Endothelial cell (in vitro differentiated cells): ENCODE data around the gene FMN1. TPM values are rescaled to one million over a fixed set of nuclear protein-coding genes. Genes with fewer than 3 reads are reported as not detected.

Source experiments
- DNase-seq: peaks from one replicate; pipeline ENCODE4 v3.0.0; 2021; ENCODE audit warnings: low spot score
- H3K27ac Mint-ChIP-seq: one replicate; pipeline ENCODE4 v1.8.0; 2021; ENCODE audit warnings: mixed read lengths, inconsistent platforms; ENCODE audit not compliant: unreplicated experiment
- H3K27me3 Mint-ChIP-seq: one replicate; pipeline ENCODE4 v1.8.0; 2021; ENCODE audit warnings: mild to moderate bottlenecking, moderate library complexity, mixed read lengths, inconsistent platforms; ENCODE audit not compliant: unreplicated experiment
- H3K36me3 Mint-ChIP-seq: one replicate; pipeline ENCODE4 v1.8.0; 2021; ENCODE audit warnings: mild to moderate bottlenecking, low read depth, mixed read lengths, inconsistent platforms; ENCODE audit not compliant: unreplicated experiment
- H3K4me1 Mint-ChIP-seq: one replicate; pipeline ENCODE4 v1.8.0; 2021; ENCODE audit warnings: mild to moderate bottlenecking, mixed read lengths, inconsistent platforms; ENCODE audit not compliant: unreplicated experiment
- H3K4me3 Mint-ChIP-seq: one replicate; pipeline ENCODE4 v1.8.0; 2021; ENCODE audit warnings: mild to moderate bottlenecking, mixed read lengths, inconsistent platforms; ENCODE audit not compliant: unreplicated experiment
- H3K9me3 Mint-ChIP-seq: one replicate; pipeline ENCODE4 v1.8.0; 2021; ENCODE audit warnings: mixed read lengths, inconsistent platforms; ENCODE audit not compliant: unreplicated experiment
- total RNA-seq: library from RNA; stranded (reverse); fragmentation: NEBNext Ultra II Directional; extraction: Animal tissue kit (Norgen Biotek cat#: 25700); gene quantifications from one replicate; pipeline ENCODE4 v1.2.1, GENCODE V29; 2021; ENCODE audit not compliant: unreplicated experiment
- TF ChIP-seq, protein P1 (sequence below): fragments of 200-600 bp; sonication (generic); IDR thresholded peaks from one replicate; pipeline ENCODE4 v1.5.0; 2021; ENCODE audit warnings: antibody characterized with exemption; ENCODE audit not compliant: unreplicated experiment

Gene FMN1
- total RNA-seq, 1 donor from 2014 or later: 1.3 TPM

DNA sequence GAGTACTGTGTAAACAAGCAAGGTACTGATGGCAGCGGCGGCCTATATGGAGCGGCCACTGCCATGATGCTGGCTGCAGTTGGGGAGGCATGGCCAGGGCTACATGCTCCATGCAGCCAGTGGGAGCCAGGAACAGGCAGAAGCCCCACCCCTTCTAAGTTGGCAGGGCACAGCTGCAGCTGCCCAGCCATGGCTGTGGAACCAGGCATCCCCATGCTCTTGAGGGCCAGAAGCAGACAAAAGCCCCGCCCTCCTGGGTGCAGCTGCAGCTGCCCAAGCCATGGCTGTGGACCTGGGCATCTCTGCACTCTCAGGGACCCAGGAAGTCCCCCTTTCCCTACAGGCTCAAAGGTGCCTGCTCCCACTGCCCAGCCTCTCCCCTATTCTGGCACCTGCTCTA lies 150.9 kb downstream of the FMN1 start:
- TF ChIP-seq, protein P1, sequence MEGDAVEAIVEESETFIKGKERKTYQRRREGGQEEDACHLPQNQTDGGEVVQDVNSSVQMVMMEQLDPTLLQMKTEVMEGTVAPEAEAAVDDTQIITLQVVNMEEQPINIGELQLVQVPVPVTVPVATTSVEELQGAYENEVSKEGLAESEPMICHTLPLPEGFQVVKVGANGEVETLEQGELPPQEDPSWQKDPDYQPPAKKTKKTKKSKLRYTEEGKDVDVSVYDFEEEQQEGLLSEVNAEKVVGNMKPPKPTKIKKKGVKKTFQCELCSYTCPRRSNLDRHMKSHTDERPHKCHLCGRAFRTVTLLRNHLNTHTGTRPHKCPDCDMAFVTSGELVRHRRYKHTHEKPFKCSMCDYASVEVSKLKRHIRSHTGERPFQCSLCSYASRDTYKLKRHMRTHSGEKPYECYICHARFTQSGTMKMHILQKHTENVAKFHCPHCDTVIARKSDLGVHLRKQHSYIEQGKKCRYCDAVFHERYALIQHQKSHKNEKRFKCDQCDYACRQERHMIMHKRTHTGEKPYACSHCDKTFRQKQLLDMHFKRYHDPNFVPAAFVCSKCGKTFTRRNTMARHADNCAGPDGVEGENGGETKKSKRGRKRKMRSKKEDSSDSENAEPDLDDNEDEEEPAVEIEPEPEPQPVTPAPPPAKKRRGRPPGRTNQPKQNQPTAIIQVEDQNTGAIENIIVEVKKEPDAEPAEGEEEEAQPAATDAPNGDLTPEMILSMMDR: no peak
- Mint-ChIP-seq H3K4me1 (no peaks in the 10 kb centered on the region), H3K27me3 (peaks cover 3% of the 10 kb centered on the region), H3K4me3 (no peak overlapping the region), H3K9me3 (no peaks in the 10 kb centered on the region), H3K36me3 (no peaks in the 10 kb centered on the region), H3K27ac (no peak overlapping the region)
- DNase-seq: no peak

DNA sequence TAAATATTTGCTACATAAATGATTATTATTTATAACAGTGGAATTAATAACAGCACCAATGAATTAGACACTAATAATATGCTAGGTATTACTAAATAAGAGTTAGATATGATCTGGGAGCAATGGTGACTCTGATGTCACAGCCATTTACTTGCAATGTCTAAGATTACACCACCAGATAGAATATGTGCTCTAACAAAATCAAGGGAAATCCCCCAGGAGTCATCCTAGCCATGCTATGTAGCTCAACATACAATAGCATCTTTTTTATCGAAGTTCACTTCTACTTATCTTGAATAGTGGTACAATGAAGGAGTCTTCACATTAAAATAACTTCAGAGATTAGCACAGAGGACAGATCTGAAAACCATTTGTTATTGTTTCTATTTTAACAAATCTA lies 154.0 kb downstream of the FMN1 start:
- peaks cover 3% of the 10 kb centered on the region for H3K27me3 Mint-ChIP-seq
- TF ChIP-seq, protein P1: no peak
- H3K36me3 Mint-ChIP-seq: no peaks in the 10 kb centered on the region
- DNase-seq: no peak
- H3K27ac Mint-ChIP-seq: no peak overlapping the region
- no peak overlapping the region for H3K4me3 Mint-ChIP-seq
- H3K4me1 Mint-ChIP-seq: no peaks in the 10 kb centered on the region
- no peaks in the 10 kb centered on the region for H3K9me3 Mint-ChIP-seq

DNA sequence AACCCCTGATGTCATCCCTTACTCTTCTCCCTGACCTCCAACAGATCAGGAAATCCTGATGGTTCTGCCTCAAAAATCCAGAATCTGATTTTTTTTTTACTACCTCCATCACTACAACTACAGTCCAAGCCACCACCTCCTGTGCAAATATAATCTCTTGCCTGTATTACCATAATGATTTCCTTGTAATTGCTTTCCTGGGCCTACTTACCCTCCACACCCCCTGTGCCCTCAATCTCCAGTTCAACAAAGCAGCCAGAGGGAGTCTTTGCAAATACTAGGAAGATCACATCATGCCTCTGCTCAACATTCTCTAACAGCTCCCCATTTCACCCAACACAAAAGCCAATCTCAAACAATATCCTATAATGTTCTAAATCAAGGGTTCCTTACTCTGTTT lies 159.9 kb downstream of the FMN1 start:
- H3K27me3 Mint-ChIP-seq: peaks cover 2% of the 10 kb centered on the region
- no peak overlapping the region for H3K4me3 Mint-ChIP-seq
- H3K36me3 Mint-ChIP-seq: no peaks in the 10 kb centered on the region
- TF ChIP-seq, protein P1: no peak
- H3K4me1 Mint-ChIP-seq: no peaks in the 10 kb centered on the region
- no peak for DNase-seq
- no peak overlapping the region for H3K27ac Mint-ChIP-seq
- no peaks in the 10 kb centered on the region for H3K9me3 Mint-ChIP-seq

DNA sequence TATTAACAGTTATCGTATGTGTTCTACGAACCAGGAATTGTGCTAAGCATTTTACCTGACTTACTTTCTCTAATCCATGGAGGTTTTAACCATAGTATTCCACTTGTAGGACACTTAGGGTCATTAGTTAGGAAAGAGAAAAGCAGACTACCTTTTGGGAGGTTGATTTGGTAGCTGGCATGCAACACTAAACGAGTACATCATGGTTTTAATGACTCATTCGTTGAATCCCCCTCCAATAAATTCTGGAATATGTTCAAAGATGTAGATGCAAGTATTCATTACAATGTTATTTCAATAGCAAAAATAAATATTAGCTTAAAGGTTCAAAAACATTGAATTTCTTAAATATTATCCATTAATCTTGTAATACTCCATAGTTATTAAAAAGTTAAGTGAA lies 162.5 kb downstream of the FMN1 start:
- no peaks in the 10 kb centered on the region for H3K9me3 Mint-ChIP-seq
- H3K36me3 Mint-ChIP-seq: no peaks in the 10 kb centered on the region
- DNase-seq: no peak
- peaks cover 2% of the 10 kb centered on the region for H3K27me3 Mint-ChIP-seq
- TF ChIP-seq, protein P1: no peak
- H3K4me1 Mint-ChIP-seq: peaks cover 4% of the 10 kb centered on the region
- no peak overlapping the region for H3K4me3 Mint-ChIP-seq
- no peak overlapping the region for H3K27ac Mint-ChIP-seq

DNA sequence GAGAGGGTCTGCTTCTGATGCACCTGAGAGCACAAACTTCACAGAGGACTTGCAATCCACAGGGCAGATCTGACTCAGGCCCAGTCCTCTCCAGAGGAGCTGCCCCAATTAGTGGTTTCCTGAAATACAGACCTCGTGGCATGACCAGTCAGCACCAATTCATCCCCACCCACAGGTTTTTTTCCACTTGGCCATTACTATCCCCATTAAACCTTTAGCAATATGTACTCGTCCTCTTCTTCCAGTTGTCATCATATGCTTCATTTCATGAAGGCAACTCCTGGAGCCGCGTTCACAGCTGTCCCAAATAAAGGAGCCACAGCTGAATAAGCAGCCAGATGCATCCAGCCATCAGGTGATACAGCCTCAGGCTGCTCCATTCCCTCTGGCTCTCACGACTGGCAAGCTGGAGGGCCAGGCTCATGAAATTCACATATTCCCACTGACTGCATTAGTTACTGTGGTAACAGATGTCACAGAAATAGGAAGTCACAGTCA lies 163.1 kb downstream of the FMN1 start:
- peaks cover 2% of the 10 kb centered on the region for H3K27me3 Mint-ChIP-seq
- no peak for DNase-seq
- H3K9me3 Mint-ChIP-seq: no peaks in the 10 kb centered on the region
- H3K4me3 Mint-ChIP-seq: no peak overlapping the region
- H3K36me3 Mint-ChIP-seq: no peaks in the 10 kb centered on the region
- peaks cover 4% of the 10 kb centered on the region for H3K4me1 Mint-ChIP-seq
- TF ChIP-seq, protein P1: no peak
- no peak overlapping the region for H3K27ac Mint-ChIP-seq
